Endometrium (tissue), 2 donors: ENCODE data around the gene DST.
"Not testable (repeated sequence)": the region's sequence is repeated elsewhere in the genome, so short reads cannot be mapped to it uniquely, and the experiment has no call there.

ENCODE experiments used
- FAIRE-seq: peaks from 2 replicates; lab custom pipeline; 2012; peaks lifted over from hg19 to GRCh38; lab: Jason Lieb, UNC
- donor health status: control.
- donor health status: control.

The DST gene

DNA sequence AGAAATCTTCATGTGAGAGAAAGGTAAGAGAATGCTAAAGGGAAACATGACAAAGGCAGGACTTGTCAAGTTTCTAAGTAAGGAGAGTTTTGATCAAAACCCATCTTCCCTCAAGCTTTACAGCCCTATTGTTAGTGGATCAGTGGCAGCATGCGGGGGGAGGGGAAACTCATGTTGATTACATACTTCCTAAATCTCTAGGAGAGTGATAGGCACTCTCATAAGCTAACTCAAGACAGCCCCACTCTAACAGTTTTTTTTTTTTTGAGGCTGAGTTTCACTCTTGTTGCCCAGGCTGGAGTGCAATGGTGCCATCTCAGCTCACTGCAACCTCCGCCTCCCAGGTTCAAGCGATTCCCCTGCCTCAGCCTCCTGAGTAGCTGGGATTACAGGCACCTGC, 18.6 kb upstream of the DST start:
- FAIRE-seq = not testable (repeated sequence)

DNA sequence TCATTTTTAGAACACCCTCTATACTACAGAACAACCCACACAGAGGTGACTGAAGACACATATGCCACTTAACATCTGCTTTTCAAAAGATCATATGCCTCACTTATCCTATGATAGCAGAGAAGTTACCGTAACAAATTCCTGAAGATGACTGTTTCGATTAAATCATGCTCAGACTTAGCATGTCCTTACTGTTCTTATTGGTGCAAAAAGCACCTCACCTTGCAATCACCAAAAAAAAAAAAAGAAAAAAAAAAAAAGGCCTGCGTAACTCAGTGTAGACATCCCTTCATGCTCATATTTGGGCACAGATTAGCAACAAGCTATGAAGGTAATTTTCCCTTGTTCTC, 17.7 kb upstream of the DST start:
- no peak for FAIRE-seq

DNA sequence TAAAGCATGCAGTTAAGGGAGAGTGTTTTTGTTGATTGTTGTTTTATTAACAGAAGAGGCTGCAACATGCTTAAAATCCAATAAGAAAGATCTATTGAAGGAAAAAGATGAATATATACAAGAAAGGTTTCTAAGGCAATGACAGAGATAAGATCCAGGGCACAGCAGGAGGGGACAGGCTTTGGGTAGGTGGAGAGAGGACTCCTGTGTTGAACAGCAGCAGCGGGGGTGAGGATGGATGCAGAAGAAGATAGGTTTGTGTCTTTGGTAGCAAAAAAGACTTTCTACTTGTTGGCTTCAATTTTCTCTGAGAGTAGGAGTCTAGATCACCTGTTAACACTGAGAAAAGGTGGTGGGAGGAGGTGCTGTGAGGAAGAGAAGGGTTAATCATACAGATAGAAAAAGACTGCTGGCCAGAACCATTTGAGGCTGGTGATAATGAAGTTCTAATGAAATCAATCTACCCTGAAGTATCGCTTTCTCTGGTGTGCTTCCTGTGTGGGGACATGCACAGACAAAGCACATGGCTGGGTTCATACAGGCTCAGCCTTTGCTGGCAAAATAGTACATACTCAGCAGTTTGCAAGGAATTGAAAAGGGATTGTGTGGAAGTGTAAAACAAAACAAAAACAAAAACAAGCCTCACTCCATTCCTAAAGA, 17.2 kb upstream of the DST start:
- FAIRE-seq = no peak

DNA sequence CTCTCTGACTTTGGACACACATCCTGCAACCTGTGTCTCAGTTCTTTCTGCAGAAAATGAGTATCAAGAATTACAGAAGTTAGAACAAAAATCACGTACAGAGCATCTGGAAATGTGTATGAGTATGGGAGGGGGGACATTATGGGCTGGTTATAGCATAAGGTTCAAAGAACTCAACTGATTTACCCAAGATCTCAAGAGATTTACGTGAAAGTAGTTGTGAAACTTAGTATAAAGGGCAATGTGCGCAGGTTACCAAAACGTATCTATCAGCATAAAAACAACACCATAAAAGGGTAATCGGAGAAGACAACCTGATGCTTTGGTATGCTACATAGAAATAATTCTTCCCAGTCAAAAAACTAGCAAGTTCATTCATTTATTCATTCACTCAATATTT, 15.6 kb upstream of the DST start:
- FAIRE-seq = no peak

DNA sequence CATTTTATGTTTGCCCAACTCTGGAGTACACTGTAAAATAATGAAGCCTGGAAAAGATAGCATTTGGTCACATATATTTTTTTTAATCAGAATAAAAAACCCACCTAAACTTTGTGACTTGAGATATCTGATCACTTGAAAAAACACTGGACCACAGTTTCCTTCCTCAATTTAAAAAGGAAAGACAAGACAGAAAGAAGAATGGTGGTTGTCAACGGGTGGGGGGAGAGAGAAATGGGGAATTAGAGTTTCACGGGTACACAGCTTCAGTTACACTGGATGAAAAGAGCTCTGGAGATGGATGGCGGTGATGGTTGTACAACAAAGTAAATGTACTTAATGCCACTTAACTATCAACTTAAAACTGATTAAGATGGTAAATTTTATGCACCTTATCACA, 14.7 kb upstream of the DST start:
- no peak for FAIRE-seq

DNA sequence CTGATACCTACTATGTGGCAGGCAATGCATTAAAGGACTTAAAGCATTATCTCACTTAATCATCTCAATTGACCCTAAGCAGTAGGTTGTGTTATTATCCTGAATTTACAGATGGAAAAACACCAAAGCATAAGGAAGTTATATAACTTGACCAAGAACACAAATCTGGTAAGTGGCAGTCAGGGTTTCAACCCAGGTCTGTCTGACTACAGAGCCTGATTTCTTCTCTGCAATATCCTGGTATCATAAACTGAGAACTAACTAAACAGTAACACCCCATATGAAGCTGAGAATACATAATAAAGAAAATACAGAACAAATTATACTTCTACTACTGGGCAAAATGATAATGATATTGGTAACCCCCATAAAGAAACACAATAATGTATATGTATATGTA, 13.8 kb upstream of the DST start:
- FAIRE-seq = no peak

DNA sequence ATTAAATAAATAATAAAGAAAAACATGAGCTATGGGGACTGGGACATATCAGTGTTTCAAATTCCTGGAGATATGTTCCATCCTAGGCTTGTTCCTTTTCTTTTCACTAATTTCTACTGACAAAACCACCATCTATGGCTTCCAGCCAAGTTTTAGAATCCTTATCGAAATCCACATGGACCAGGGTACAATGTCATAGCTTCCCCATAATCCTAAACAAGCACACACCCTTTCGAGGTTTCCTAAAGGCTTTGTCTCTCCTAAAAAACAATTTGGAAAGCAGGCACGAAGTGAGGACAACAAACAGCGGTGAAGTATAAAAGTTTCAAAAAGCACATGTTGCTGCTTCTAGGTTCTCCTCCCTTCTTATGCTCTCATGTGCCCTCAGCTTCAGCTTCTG, 13.3 kb upstream of the DST start:
- no peak for FAIRE-seq

DNA sequence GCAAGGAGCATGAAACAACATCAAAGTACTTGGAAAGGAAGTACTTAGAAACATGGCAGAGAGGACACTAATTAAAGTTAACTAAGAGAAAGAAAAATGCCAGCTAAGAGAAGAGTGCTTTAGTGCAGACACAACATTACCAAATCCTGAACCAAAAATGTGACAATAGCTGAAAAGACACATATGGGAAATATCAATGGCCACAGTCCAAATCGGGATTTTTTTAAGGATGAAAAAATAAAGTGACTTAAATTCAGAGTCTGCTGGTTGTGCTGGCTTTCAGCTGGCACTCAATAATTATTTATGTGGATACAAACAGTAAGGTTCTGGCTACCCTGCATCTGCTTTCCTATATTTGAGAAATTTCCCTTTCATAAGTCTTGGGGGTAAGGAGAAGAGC, 12.6 kb upstream of the DST start:
- no peak for FAIRE-seq

DNA sequence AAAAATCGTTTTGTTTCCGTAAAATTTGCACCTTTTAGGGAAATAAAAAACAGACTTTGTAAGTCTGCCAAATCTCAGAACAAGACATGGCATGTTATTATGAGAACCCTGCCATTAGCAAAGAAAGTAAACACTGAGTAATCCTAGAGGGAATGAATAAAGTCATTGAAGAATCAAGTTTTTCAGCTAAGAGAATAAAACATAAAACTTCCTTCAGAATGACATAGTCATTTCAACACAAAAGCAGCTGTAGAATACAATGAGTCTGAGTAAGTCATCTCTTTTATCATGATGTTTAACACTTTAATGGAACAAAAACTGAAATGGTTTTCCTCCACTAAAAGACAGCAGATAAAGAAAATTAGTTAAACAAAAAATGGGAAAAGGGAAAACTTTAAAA, 10.3 kb upstream of the DST start:
- FAIRE-seq = peak; percentile 43

DNA sequence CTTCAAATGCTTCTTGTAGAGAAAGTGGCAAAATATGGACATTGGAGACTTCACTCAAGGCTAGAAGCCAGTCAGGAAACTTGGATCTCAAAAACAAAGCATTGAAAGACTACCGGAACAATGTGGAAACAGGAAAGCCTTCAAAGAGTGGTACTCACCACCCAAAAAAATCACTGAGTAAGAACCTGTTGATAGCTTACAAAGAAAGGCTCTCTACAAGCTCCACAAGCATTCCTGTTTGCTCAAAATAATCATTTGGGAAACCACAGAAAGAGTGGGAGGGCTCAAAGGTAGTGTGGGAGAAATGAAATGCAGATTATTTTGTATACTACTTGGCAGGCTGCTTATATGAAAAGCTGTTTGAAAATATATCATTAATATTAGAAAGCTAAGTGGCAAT, 9.5 kb upstream of the DST start:
- no peak for FAIRE-seq

DNA sequence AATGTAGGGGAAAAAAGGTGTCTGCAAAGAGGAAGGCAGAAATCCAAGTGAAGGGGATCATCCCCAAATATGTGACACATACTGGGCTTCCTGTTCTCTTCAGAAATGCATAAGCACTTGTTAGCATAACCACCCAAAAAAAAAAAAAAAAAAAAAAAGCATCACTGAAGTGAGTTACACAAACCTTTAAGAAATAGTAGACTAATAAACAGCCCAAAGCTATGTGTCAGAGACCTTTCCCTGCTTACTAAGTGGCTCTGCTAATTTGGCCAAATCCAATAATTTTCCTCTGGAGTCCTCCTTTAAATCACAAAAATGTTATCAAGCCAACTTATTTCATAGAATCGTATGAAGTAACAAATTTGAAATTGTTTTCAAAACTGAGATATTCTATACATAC, 7.5 kb upstream of the DST start:
- FAIRE-seq = no peak

DNA sequence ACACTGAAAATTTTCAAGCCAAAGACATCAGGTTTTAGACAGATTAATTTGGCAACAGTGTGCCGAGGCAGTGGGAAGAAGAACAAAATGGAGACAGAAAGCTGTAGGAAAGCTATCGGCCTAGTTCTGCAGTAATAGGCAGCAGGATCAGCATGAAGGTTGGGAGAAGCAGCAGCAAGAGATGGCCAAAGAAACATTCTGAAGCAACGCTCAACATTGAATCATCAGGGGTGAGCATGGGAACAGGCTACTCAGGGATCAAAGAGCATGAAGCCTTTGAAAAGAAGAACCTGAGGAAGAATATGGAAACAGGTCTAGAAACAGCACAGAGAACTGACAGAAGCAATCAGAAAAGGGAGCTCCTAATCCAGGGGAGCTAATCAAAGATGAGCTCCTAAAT, 7.1 kb upstream of the DST start:
- no peak for FAIRE-seq

DNA sequence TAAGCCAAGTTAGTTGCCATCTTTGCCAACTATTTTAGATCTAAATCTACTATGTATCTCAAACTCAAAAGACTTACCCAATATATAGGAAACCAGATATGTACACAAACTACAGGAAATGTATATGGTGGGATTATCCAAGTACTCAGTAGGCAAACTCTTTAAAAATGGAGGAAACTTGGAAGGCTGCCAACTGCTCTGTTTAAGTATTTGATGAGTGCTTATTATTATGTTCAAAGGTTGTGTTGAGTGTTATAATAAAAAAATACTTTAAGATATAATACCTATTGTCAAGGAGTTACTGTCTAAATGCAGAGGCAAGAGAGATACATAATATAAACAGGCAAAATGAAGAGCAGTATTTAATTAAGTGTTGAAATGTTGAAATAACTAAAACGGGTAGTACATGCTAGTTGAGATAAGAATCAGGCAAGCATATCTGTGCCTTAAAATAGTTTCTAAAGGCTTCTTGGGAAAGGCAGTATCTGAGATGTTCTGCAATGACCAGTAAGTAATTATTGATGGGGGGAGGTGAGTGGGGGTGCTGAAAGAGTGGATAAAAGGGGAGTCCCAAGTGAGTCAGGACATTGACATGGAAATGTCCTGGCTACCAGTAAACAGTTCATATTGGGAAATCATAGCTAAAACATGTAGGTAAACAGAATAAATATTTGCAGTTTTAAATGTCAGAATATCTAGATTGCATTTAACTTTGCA, 6.5 kb upstream of the DST start:
- no peak for FAIRE-seq

DNA sequence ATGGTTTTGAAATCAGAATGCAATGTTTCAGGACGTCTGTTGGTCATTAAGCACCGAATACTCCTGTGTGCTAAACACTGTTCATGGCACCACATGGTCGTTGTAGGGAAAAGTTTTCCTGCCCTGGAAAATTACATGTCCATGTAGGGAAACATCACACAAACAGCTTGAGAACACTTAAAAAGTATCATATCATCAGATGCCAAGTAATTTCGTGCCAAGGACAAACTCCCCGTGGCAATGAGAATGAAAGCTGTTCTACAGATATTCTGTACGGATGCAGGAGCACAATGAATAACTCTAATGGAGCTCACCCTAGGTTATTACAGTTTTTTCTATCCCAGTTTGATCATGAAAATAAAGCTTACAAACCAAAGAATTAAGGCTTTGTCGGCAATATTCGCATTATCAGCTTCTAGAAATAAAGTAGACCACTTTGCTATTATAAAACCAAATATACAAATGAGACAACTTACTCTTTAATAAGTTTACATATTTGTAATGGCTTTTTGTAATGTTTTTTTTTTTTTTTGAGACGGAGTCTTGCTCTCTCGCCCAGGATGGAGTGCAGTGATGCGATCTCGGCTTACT, 4.6 kb upstream of the DST start:
- no peak for FAIRE-seq

DNA sequence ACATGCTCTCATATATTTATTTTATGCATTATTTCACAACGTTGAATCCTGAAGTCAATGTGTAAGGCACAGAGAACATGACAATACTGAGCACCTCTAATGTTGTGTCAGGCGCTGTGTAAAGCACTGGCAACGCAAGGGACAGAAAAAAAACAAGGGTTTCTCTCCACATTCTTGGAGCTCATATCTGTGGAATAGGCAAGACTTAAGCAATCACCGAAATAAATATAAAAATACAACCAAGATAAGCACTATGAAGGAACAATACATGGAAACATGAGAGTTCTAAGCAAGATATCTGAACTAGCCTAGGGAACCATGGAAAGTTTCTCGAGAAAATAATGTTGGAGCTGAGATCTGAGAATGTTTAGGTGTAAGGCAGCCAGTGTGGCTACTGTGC, 1.7 kb upstream of the DST start:
- no peak for FAIRE-seq

DNA sequence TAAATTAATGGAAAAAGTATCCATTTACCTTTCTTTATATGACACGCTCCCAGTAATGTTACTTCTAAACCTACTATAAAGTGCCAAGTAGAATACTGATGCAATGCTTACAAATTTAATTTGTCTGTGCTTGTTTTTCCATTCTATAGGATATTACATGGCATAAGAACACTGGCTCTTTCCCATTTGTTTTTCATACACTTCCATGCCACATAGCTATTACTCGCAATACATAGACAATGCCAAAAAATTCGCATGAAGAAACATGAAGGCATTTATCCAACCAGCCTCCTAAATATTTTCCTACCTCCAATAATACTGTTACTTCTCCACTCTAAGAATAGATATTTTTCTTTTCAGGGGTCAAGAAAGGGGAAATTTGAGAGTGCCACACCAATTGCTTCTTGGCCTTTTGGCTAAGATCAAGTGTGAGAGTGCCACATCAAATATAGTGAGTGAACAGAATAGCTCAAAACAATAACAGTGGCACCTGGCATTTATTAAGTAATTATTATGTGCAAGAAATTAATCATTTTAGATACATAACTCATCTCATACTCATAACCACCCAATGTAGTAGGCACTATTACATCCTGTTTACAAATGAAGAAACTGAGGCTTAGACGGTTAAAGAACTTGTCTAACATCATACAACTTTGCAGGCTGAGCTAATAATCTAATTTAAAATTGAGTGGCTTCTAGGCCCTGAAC, 845 bp upstream of the DST start:
- no peak for FAIRE-seq

DNA sequence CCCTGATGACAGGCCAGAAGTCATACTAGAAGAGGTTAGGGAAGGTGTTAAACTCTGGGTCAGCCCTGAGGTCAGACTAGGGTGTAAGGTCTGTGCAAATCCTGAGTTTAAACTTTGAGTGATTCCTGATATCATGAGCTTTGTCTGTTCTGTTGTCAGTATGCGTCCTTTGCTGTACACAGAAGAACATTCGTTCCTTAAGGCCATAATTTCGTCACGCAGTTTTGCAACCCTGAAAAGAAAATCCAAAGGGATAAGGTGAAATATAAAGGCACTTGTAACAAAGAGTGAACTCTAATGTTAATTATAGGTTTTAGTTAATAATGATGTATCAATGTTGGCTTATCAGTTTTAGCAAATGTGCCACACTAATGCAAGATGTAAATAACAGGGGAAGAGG, 2.3 kb downstream of the DST start:
- no peak for FAIRE-seq

DNA sequence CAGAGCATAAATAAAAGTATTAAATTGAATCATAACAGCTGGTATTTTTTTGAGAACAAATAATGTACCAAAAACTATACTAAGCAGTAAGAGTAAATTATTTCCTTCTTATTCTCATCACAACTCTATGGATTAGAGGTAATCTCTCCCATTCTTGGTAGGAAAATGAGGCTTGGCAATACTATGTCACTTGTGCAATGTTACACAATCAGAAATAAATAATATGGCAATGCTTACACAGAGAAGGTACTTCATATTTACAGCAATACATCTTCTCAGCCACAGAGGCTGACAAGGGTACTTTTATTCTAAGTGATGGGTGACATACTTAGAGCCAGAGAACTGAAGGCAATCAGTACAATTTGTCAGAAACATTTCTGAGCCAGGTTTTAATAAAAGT, 3.9 kb downstream of the DST start:
- FAIRE-seq = no peak

DNA sequence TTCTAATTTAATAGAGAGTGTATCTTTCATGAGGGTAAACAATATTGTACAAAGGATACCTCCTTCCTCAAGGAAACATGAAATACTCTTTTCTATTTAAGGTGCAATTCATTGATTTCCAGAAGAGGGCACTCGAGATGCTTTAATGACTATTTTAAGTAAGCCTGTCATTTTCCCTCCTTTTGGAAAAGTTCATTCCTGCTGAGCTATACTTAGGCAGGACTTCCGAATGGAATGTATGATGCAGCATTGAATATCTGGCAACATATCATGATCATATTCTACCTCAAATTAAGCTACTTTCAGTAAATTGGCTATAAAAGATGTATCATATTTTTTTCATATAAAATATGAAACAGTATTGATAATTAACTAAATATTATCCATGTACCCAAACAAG, 5.0 kb downstream of the DST start:
- peak; percentile 83 for FAIRE-seq

DNA sequence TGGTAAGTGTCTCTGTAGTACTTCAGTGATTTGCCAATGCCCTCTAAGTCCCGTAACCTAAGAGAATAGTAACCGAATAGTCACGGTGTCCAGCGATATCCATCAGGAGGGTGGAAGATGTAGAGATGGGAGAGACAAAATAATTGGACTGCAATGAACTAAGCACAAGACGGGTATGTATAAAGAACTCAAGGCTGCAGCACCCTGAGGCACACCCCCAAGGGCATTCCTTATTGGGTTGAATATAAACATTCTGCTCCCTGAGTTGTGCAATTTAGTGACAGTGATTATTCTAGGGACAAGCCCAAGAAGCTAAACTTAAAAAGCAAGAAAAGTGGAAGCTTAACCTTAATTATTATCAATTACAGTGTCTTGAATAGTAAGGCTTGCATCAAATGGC, 14.6 kb downstream of the DST start:
- FAIRE-seq = no peak

DNA sequence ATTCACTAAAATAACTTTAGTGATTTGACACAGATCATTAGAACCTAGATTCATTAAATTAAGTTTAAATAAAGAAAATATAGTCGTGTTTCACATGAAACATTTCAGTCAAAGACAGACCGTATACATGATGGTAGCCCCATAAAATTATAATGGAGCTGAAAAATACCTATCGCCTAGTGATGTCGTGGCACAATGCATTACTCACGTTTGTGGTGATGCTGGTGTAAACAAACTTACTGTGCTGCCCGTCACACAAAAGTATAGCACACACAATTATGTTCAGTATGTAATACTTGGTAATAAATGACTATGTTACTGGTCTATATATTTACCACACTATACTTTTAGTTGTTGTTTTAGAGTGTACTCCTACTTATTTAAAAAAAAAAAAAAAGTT, 17.3 kb downstream of the DST start:
- FAIRE-seq = no peak

DNA sequence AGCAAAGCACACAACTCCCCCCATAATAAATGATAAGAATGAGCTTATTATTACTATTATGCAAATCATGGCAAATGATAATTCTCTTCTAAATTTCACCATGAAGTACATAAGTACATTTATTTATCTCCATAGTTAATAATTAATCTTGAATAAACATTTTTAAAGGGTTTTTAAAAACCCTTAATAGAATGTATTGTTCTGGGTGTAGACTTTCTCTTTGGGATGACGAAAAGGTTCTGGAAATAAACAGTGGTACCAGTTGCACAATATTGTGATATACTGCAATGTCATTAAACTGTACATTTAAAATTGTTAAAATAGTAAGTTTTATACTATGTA, 18.0 kb downstream of the DST start:
- no peak for FAIRE-seq

DNA sequence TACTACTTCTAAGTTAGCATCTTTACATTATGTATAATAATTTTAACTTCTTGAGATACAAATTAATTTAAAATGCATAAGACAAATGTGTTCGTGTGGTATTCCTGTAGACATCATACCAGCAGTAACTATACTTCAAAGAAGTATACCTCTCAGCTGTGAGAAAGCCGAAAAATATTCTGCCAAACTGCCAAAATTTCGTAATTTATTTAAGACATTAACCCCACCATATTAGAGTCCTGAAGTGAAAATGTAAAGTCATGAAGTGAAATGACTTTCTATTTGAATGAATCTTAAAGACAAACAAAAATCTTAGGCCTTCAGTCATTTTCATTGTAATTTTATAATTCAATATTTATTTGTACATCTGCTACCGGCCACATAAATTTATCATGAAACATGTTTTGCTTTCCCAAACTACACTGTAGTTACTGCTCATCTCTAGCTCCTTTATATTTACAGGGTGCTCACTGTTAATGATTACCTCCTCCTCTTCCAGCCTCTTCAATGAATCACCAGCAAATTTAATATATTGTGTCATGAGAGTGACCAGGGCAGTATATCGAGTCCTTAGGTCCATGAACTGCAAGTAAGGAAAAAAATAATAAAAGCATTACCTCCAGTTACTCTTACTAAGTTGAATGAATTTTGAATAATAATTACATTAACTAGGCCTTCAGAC, 18.5 kb downstream of the DST start:
- FAIRE-seq = no peak
